ENCODE results near the gene ATPAF2.

ATPAF2 gene

GRCh38 chr17:18039535-18040260 is 730 bp upstream of the ATPAF2 start:
- peak in 1 of 2 experiments; percentile 9 for DNase-seq (ENCODE audit: low read depth in 2 of 2)

- DNase-seq (ENCODE audit: low read depth in 2 of 2): peak in 1 of 2 experiments; percentile 5
Measured at GRCh38 chr17:18038149-18038850, 668 bp downstream of the ATPAF2 start.

GRCh38 chr17:18037486-18037885 is 1.5 kb downstream of the ATPAF2 start:
- no peak for DNase-seq (ENCODE audit: low read depth in 2 of 2)

- no peak for DNase-seq (ENCODE audit: low read depth in 2 of 2)
Measured at GRCh38 chr17:18035704-18036103, 3.3 kb downstream of the ATPAF2 start.

- DNase-seq (ENCODE audit: low read depth in 2 of 2): peak in 1 of 2 experiments; percentile 20
Measured at GRCh38 chr17:18033442-18034099, 5.4 kb downstream of the ATPAF2 start.

- no peak for DNase-seq (ENCODE audit: low read depth in 2 of 2)
Measured at GRCh38 chr17:18031955-18032354, 7.0 kb downstream of the ATPAF2 start.

- no peak for DNase-seq (ENCODE audit: low read depth in 2 of 2)
Measured at GRCh38 chr17:18028952-18029540, 9.9 kb downstream of the ATPAF2 start.

- DNase-seq (ENCODE audit: low read depth in 2 of 2): no peak
Measured at GRCh38 chr17:18028114-18028951, 10.6 kb downstream of the ATPAF2 start.

- no peak for DNase-seq (ENCODE audit: low read depth in 2 of 2)
Measured at GRCh38 chr17:18027280-18027679, 11.7 kb downstream of the ATPAF2 start.

- no peak for DNase-seq (ENCODE audit: low read depth in 2 of 2)
Measured at GRCh38 chr17:18025945-18026776, 12.8 kb downstream of the ATPAF2 start.

- no peak for DNase-seq (ENCODE audit: low read depth in 2 of 2)
Measured at GRCh38 chr17:18025241-18025944, 13.6 kb downstream of the ATPAF2 start.

- no peak for DNase-seq (ENCODE audit: low read depth in 2 of 2)
Measured at GRCh38 chr17:18021372-18021771, 17.6 kb downstream of the ATPAF2 start.

- DNase-seq (ENCODE audit: low read depth in 2 of 2): no peak
Measured at GRCh38 chr17:18020971-18021370, 18.0 kb downstream of the ATPAF2 start.

GRCh38 chr17:18019838-18020154 is 19.2 kb downstream of the ATPAF2 start:
- DNase-seq (ENCODE audit: low read depth in 2 of 2): no peak

GRCh38 chr17:18018411-18018921 is 20.5 kb downstream of the ATPAF2 start:
- no peak for DNase-seq (ENCODE audit: low read depth in 2 of 2)

- no peak for DNase-seq (ENCODE audit: low read depth in 2 of 2)
Measured at GRCh38 chr17:18017958-18018357, 21.0 kb downstream of the ATPAF2 start.

- no peak for DNase-seq (ENCODE audit: low read depth in 2 of 2)
Measured at GRCh38 chr17:18016426-18016825, 22.5 kb downstream of the ATPAF2 start.

GRCh38 chr17:18015593-18015992 is 23.4 kb downstream of the ATPAF2 start:
- DNase-seq (ENCODE audit: low read depth in 2 of 2): no peak

- no peak for DNase-seq (ENCODE audit: low read depth in 2 of 2)
Measured at GRCh38 chr17:18014006-18014405, 25.0 kb downstream of the ATPAF2 start.

- DNase-seq (ENCODE audit: low read depth in 2 of 2): no peak
Measured at GRCh38 chr17:18011286-18011685, 27.7 kb downstream of the ATPAF2 start.

Data from stimulated activated CD4-positive, alpha-beta T cell treated with anti-CD3 and anti-CD28 coated beads, Interleukin-12 subunit alpha, Interleukin-12 subunit beta, amount 100 ng/mL, for 24 hours (primary cell).